Thyroid gland (tissue), 4 donors: ENCODE measurements around the gene SSPN. TPM values are rescaled to one million over a fixed set of nuclear protein-coding genes. Genes with fewer than 3 reads are reported as not detected.

ENCODE experiments used
- DNase-seq, 2 donors: peaks; one replicate each; pipeline ENCODE4 v3.0.0-alpha.2; 2019
- H3K27ac ChIP-seq, 3 donors: fragments of 200-600 bp; sonication (generic); 1 replicate in 2 of 3; 2 replicates in 1 of 3; pipeline ENCODE4 v1.5.1; 2016 to 2019; ENCODE audit warnings: mild to moderate bottlenecking in 1 of 3, moderate library complexity in 1 of 3
- H3K27me3 ChIP-seq: fragments of 200-600 bp; sonication (generic); one replicate; pipeline ENCODE4 v1.5.1; 2019
- H3K36me3 ChIP-seq, 2 donors: fragments of 200-600 bp; sonication (generic); one replicate each; pipeline ENCODE4 v1.5.1; 2016 to 2019
- H3K4me1 ChIP-seq, 2 donors: fragments of 200-600 bp; sonication (generic); one replicate each; pipeline ENCODE4 v1.5.1; 2017 to 2019
- H3K4me3 ChIP-seq, 3 donors: fragments of 200-600 bp; sonication (generic); replicated peaks in 1 of 3; 1 replicate in 2 of 3; 2 replicates in 1 of 3; pipeline ENCODE4 v1.5.1; 2016; ENCODE audit warnings: mild to moderate bottlenecking in 1 of 3
- H3K9me3 ChIP-seq: fragments of 200-600 bp; sonication (generic); one replicate; pipeline ENCODE4 v1.5.1; 2017
- POLR2A ChIP-seq, 2 donors: fragments of 450-650 bp; IDR thresholded peaks; one replicate each; pipeline ENCODE4 v1.6.1; 2017; ENCODE audit warnings: antibody characterized with exemption in 2 of 2, mild to moderate bottlenecking in 2 of 2, moderate library complexity in 1 of 2
- whole genome bisulfite sequencing, 2 donors: methylation state at CpG; one replicate each; pipeline ENCODE4 v1.1.5; 2017; 5-methylcytosine and 5-hydroxymethylcytosine counted together
- intact Hi-C: fragments of 100-400 bp; cut with DNase I; formaldehyde crosslinking; loops from one replicate; pipeline ENCODE4 v1.15.1; 2023
- total RNA-seq, 4 donors: library from RNA; depleted of rRNA; stranded (reverse); fragments of >200 nt; gene quantifications; one replicate each; pipeline ENCODE4 v1.2.3, GENCODE V29; 2016
- TF ChIP-seq, protein P1 (sequence below), 6 experiments: fragments of 200-600 bp in 3 of 6; fragments of 450-650 bp in 3 of 6; sonication (generic) in 3 of 6; IDR thresholded peaks; one replicate each; pipeline ENCODE4 v1.5.1; 2016 to 2019; ENCODE audit warnings: antibody characterized with exemption in 6 of 6, mild to moderate bottlenecking in 2 of 6, inconsistent platforms in 1 of 6, moderate library complexity in 1 of 6

The SSPN gene
- total RNA-seq, 4 donors from 2014 or later: 20.1 to 25.0 (median 22.2) TPM

- Histone ChIP-seq H3K4me3 (no peak overlapping the region), H3K27me3 (no peaks in the 10 kb centered on the region), H3K4me1 (no peaks in the 10 kb centered on the region), H3K9me3 (no peaks in the 10 kb centered on the region), H3K36me3 (no peaks in the 10 kb centered on the region), H3K27ac (no peak overlapping the region)
- intact Hi-C loops: no loop called here
- WGBS, 2 donors: 82 to 85% methylated on average over 7 of the region's 7 CpGs
- DNase-seq: no peak
- TF ChIP-seq, protein P1, sequence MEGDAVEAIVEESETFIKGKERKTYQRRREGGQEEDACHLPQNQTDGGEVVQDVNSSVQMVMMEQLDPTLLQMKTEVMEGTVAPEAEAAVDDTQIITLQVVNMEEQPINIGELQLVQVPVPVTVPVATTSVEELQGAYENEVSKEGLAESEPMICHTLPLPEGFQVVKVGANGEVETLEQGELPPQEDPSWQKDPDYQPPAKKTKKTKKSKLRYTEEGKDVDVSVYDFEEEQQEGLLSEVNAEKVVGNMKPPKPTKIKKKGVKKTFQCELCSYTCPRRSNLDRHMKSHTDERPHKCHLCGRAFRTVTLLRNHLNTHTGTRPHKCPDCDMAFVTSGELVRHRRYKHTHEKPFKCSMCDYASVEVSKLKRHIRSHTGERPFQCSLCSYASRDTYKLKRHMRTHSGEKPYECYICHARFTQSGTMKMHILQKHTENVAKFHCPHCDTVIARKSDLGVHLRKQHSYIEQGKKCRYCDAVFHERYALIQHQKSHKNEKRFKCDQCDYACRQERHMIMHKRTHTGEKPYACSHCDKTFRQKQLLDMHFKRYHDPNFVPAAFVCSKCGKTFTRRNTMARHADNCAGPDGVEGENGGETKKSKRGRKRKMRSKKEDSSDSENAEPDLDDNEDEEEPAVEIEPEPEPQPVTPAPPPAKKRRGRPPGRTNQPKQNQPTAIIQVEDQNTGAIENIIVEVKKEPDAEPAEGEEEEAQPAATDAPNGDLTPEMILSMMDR (IDR thresholded peaks at IDR 0.05): no peak
- TF ChIP-seq POLR2A (IDR thresholded peaks at IDR 0.05): no peak
Measured at GRCh38 chr12:26172539-26172938, 22.8 kb upstream of the SSPN start.

DNA sequence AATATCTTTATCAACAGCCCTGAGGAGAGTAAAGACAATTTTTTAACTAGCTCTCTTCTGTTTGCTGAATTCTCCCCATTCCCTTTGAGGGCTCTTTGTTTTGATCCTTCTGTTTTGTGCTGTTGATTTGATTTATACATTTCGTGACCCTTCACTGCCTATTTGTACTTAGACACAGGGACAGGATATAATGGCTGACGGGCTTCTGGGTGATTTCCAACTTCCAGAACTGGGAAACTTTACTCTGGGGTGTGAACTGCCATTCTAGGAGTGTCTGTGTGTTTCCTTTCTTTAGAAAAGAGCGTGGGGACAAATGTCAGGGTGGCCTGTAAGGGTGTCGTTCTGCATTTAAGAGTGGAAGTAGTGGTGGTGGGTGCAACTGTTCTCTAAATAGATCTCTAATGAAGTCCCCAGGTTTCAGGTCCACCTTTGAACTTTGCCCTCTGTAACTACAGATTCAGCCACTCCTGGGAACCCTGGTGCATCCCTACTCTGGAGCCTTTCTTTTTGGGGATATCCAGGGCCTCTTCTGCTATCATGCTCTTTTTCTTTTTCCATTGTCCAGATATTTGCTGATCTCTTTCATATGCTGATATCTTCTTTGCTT, 22.3 kb upstream of the SSPN start:
- H3K36me3 ChIP-seq: no peaks in the 10 kb centered on the region

DNA sequence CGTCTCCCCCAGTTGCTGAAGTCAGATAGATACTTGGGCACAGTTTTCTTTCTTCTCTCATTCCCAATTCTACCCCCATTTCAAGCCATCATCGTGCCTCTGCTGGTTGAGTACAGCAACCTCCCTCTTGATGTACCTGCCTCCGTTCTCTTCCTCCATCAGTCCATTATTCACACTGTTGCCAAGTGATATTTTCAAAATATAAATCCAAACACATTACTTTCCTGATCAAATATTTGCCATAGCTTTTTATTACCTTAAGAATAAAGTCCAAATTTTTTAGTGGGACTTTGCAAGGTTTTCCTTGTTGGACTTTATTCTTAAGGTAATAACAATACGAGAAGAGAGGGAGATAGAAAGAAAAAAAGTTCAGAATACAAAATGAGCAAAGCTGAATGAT, 18.6 kb upstream of the SSPN start:
- Histone ChIP-seq H3K9me3 (no peaks in the 10 kb centered on the region), H3K36me3 (no peaks in the 10 kb centered on the region), H3K4me1 (no peaks in the 10 kb centered on the region), H3K4me3 (no peak overlapping the region), H3K27me3 (no peaks in the 10 kb centered on the region), H3K27ac (no peak overlapping the region)
- TF ChIP-seq POLR2A (IDR thresholded peaks at IDR 0.05): no peak
- TF ChIP-seq, protein P1 (IDR thresholded peaks at IDR 0.05): no peak
- 86 to 91% methylated on average over 4 of the region's 4 CpGs for WGBS, 2 donors
- DNase-seq: no peak
- intact Hi-C loops: no loop called here

More for the DNA sequence above, 22.3 kb upstream of the SSPN start:
- no peak for DNase-seq
- Histone ChIP-seq H3K4me3 (no peak overlapping the region), H3K27ac (no peak overlapping the region), H3K9me3 (no peaks in the 10 kb centered on the region), H3K27me3 (no peaks in the 10 kb centered on the region), H3K4me1 (no peaks in the 10 kb centered on the region)
- intact Hi-C loops: no loop called here
- TF ChIP-seq, protein P1 (IDR thresholded peaks at IDR 0.05): no peak
- no peak for TF ChIP-seq POLR2A (IDR thresholded peaks at IDR 0.05)
- WGBS, 2 donors: 80 to 86% methylated on average over 4 of the region's 4 CpGs

DNA sequence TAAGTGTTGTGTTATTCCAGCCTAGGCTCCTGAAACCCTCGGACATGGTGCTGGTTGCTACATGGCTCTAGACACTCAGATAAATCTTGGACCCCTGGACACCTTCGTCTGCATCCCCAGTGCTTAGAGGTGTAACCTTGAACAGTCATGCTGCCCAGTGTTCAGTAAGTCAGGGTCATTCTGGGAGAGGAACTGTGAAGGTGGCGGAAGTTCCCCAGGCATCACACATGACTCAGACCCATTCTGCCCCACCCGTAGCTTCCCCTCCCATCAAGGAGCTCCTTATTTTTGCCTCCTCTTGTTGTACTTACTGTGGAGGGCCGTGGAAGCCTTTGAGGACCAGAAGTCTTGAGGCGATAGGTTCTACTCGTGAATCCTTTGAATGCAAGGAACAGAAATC, 18.1 kb upstream of the SSPN start:
- DNase-seq: no peak
- WGBS, 2 donors: 72 to 78% methylated on average over 7 of the region's 7 CpGs
- Histone ChIP-seq H3K36me3 (no peaks in the 10 kb centered on the region), H3K27ac (no peak overlapping the region), H3K4me1 (no peaks in the 10 kb centered on the region), H3K27me3 (no peaks in the 10 kb centered on the region), H3K4me3 (no peak overlapping the region), H3K9me3 (no peaks in the 10 kb centered on the region)
- intact Hi-C loops: no loop called here
- TF ChIP-seq, protein P1 (IDR thresholded peaks at IDR 0.05): no peak
- TF ChIP-seq POLR2A (IDR thresholded peaks at IDR 0.05): no peak

GRCh38 chr12:26179826-26180225, 15.5 kb upstream of the SSPN start:
- H3K9me3 ChIP-seq: no peaks in the 10 kb centered on the region
- H3K4me3 ChIP-seq: no peak overlapping the region
- intact Hi-C loops: no loop called here
- WGBS, 2 donors: 59 to 63% methylated on average over 4 of the region's 4 CpGs
- no peak for DNase-seq
- no peaks in the 10 kb centered on the region for H3K4me1 ChIP-seq
- no peaks in the 10 kb centered on the region for H3K36me3 ChIP-seq
- no peak overlapping the region for H3K27ac ChIP-seq
- TF ChIP-seq, protein P1 (IDR thresholded peaks at IDR 0.05): no peak
- TF ChIP-seq POLR2A (IDR thresholded peaks at IDR 0.05): no peak
- H3K27me3 ChIP-seq: no peaks in the 10 kb centered on the region
